GM19025 (cell line): ENCODE results near the gene CUEDC2.

ENCODE experiments used
- ATAC-seq: cut with Tn5 transposase; IDR thresholded peaks from one replicate; pipeline ENCODE4 v1.9.1; 2021; ENCODE audit warnings: mild to moderate bottlenecking, low read depth, moderate library complexity; ENCODE audit not compliant: unreplicated experiment

CUEDC2 gene

GRCh38 chr10:102375867-102376266 lies 56.5 kb downstream of the CUEDC2 start:
- no peak for ATAC-seq

GRCh38 chr10:102375250-102375649 lies 57.1 kb downstream of the CUEDC2 start:
- ATAC-seq, result no peak
